T-cell (primary cell): ENCODE data around the gene ESR1. TPM values are rescaled to one million over a fixed set of nuclear protein-coding genes. Genes with fewer than 3 reads are reported as not detected.
"Not testable (repeated sequence)": the region's sequence is repeated elsewhere in the genome, so short reads cannot be mapped to it uniquely, and the experiment has no call there.

Experiments
- ATAC-seq, 4 experiments: fragments of 200-7000 bp in 3 of 4; fragments of 150-1000 bp in 1 of 4; cut with Tn5 transposase; replicated peaks in 1 of 4; 1 replicate in 3 of 4; 2 replicates in 1 of 4; pipeline ENCODE4 v1.10.0; 2021; ENCODE audit warnings: moderate library complexity in 3 of 4, mild to moderate bottlenecking in 2 of 4, moderate number of reproducible peaks in 1 of 4
- CTCF ChIA-PET, 2 donors: fragments of 300-600 bp; sonication (Branson Sonifier 250); formaldehyde crosslinking; loops; one replicate each; lab custom pipeline; 2022; ENCODE audit warnings: antibody characterized with exemption in 2 of 2; lab: Charles Lee
- POLR2A ChIA-PET, 2 donors: fragments of 300-600 bp; sonication (Branson Sonifier 250); formaldehyde crosslinking; loops; one replicate each; lab custom pipeline; 2022; ENCODE audit warnings: antibody characterized with exemption in 2 of 2; lab: Charles Lee
- DNase-seq, 35 experiments: peaks; one replicate each; pipeline versions ENCODE4 v3.0.0 to v3.0.0-alpha.2; 2013 to 2023
- H3K27ac ChIP-seq: one replicate; pipeline ENCODE4 v1.5.1; 2013; ENCODE audit warnings: low read length
- H3K27me3 ChIP-seq, 2 experiments: replicated peaks in 1 of 2; 1 replicate in 1 of 2; 2 replicates in 1 of 2; pipeline versions ENCODE4 v1.6.1 to v1.7.0; 2013; ENCODE audit warnings: low read length in 1 of 2, mixed read lengths in 1 of 2; ENCODE audit not compliant: control insufficient read depth in 2 of 2, insufficient read depth in 2 of 2; ENCODE audit errors: extremely low read depth in 1 of 2
- H3K36me3 ChIP-seq, 2 donors: 1 replicate in 1 of 2; 2 replicates in 1 of 2; pipeline versions ENCODE4 v1.6.1 to v1.7.0; 2013; ENCODE audit warnings: low read length in 1 of 2; ENCODE audit not compliant: control insufficient read depth in 2 of 2, insufficient read depth in 1 of 2; ENCODE audit errors: extremely low read depth in 1 of 2
- H3K4me1 ChIP-seq, 2 experiments: 1 replicate in 1 of 2; 2 replicates in 1 of 2; pipeline versions ENCODE4 v1.6.1 to v1.7.0; 2013; ENCODE audit warnings: low read length in 2 of 2, mixed read lengths in 1 of 2; ENCODE audit not compliant: insufficient read depth in 2 of 2, control insufficient read depth in 1 of 2; ENCODE audit errors: extremely low read depth in 1 of 2
- H3K4me3 ChIP-seq, 2 donors: 1 replicate in 1 of 2; 2 replicates in 1 of 2; pipeline versions ENCODE4 v1.5.1 to v1.7.0; 2013; ENCODE audit warnings: mild to moderate bottlenecking in 2 of 2, low read length in 1 of 2, moderate library complexity in 1 of 2; ENCODE audit not compliant: control insufficient read depth in 1 of 2; ENCODE audit errors: extremely low read depth in 1 of 2
- H3K9me3 ChIP-seq: 2 replicates; pipeline ENCODE4 v1.7.0; 2013
- H3K27ac Mint-ChIP-seq, 2 donors: one replicate each; pipeline ENCODE4 v1.8.0; 2020 to 2021; ENCODE audit warnings: mild to moderate bottlenecking in 2 of 2, mixed read lengths in 2 of 2
- H3K27me3 Mint-ChIP-seq, 2 donors: one replicate each; pipeline ENCODE4 v1.8.0; 2021 to 2022; ENCODE audit warnings: mixed read lengths in 2 of 2
- H3K36me3 Mint-ChIP-seq: one replicate; pipeline ENCODE4 v1.8.0; 2021; ENCODE audit warnings: mixed read lengths
- H3K4me1 Mint-ChIP-seq, 3 donors: one replicate each; pipeline ENCODE4 v1.8.0; 2020 to 2022; ENCODE audit warnings: mixed read lengths in 3 of 3, mild to moderate bottlenecking in 1 of 3
- H3K4me3 Mint-ChIP-seq, 3 donors: one replicate each; pipeline ENCODE4 v1.8.0; 2020 to 2022; ENCODE audit warnings: mild to moderate bottlenecking in 3 of 3, mixed read lengths in 3 of 3, moderate library complexity in 3 of 3
- H3K9me3 Mint-ChIP-seq, 3 donors: one replicate each; pipeline ENCODE4 v1.8.0; 2020 to 2022; ENCODE audit warnings: mixed read lengths in 3 of 3
- WGBS: methylation state at CpG from one replicate; pipeline ENCODE4 v1.1.5; 2013; ENCODE audit warnings: missing lambda C conversion rate; ENCODE audit not compliant: insufficient coverage; 5-methylcytosine and 5-hydroxymethylcytosine counted together
- total RNA-seq, 35 experiments: library from RNA in 6 of 35; stranded (reverse) in 6 of 35; fragments of 120-200 nt in 1 of 35; gene quantifications; one replicate each; pipeline versions ENCODE4 v1.2.1 to v1.2.4 and lab custom pipeline; 2013 to 2026

Gene ESR1
- total RNA-seq, 5 donors from 2014 or later (not counting 1 experiment from before 2014, with no cell fraction given) = 1.5 to 7.3 (median 5.8) TPM

DNA sequence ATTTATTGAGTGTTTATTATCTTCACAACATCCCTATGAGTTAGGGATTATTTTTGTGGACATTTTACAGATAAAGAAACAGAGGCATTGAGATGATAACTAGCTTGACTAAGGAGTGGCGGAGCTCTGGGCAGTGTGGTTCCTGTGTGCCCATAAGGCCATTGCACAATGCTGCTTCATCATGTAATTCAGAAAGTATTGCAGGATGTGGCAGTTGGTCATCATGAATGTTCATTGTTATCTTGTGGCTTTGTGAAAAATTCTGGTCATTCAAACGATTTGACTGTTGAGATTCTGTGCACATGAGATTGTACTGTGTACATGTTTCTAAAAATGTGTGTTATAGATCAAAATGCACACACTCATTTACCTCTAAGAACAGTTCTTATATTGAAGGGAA lies 150.8 kb downstream of the ESR1 start:
- H3K27ac ChIP-seq = no peak overlapping the region
- H3K9me3 ChIP-seq = peaks cover 3% of the 10 kb centered on the region
- ChIA-PET POLR2A (no interaction called here), CTCF (no interaction called here)
- peaks cover 0 to 5% of the 10 kb centered on the region in 2 experiments for H3K4me1 ChIP-seq
- Mint-ChIP-seq H3K4me3 (no peak overlapping the region), H3K4me1 (peaks cover 9 to 22% (median 12%) of the 10 kb centered on the region in 3 donors), H3K9me3 (peaks cover 3 to 6% (median 5%) of the 10 kb centered on the region in 3 donors), H3K27me3 (peaks cover 3 to 4% of the 10 kb centered on the region in 2 donors), H3K27ac (no peak overlapping the region), H3K36me3 (no peaks in the 10 kb centered on the region)
- DNase-seq (no peak), ATAC-seq (no peak)
- no peak overlapping the region for H3K4me3 ChIP-seq
- no peaks in the 10 kb centered on the region for H3K36me3 ChIP-seq
- WGBS = 90% methylated on average over 1 of the region's 2 CpGs
- H3K27me3 ChIP-seq = no peaks in the 10 kb centered on the region

DNA sequence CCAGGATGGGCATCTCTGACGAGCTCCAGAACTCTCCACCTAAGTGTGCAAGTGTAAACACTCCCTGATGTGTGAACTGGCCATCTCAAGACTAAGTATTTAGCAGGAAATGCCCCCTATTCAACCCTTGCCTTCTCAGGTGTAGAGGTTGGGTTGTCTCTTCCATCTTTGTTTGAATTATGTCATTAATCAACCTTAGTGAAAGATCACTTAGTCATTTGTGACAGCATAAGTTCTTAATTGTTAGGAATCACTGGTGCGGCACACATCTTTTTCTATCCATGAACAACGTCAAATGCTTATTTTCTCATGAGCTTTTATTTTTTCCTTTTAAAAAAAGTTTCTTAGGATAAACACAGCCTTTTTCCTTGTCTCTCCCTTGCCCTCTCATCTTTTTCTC lies 151.6 kb downstream of the ESR1 start:
- H3K9me3 Mint-ChIP-seq = peaks cover 3 to 6% (median 5%) of the 10 kb centered on the region in 3 donors
- no peaks in the 10 kb centered on the region for H3K27me3 ChIP-seq
- no peak for ATAC-seq
- no peak for DNase-seq
- H3K27me3 Mint-ChIP-seq = peaks cover 3 to 4% of the 10 kb centered on the region in 2 donors
- no peaks in the 10 kb centered on the region for H3K36me3 Mint-ChIP-seq
- H3K36me3 ChIP-seq = no peaks in the 10 kb centered on the region
- WGBS = 95% methylated on average over 2 of the region's 3 CpGs
- H3K9me3 ChIP-seq = no peaks in the 10 kb centered on the region
- ChIA-PET POLR2A (interaction anchor here in 1 of 2 donors (0.6 kb wide), 1 partner anchor 10 kb away, joined by 3 read pairs; no protein-coding TSS in a partner anchor), CTCF (no interaction called here)
- H3K4me3 ChIP-seq = no peak overlapping the region
- peaks cover 11 to 25% (median 12%) of the 10 kb centered on the region in 3 donors for H3K4me1 Mint-ChIP-seq
- H3K27ac Mint-ChIP-seq = no peak overlapping the region
- H3K4me1 ChIP-seq = peaks cover 0 to 5% of the 10 kb centered on the region in 2 experiments
- no peak overlapping the region for H3K4me3 Mint-ChIP-seq
- H3K27ac ChIP-seq = no peak overlapping the region

DNA sequence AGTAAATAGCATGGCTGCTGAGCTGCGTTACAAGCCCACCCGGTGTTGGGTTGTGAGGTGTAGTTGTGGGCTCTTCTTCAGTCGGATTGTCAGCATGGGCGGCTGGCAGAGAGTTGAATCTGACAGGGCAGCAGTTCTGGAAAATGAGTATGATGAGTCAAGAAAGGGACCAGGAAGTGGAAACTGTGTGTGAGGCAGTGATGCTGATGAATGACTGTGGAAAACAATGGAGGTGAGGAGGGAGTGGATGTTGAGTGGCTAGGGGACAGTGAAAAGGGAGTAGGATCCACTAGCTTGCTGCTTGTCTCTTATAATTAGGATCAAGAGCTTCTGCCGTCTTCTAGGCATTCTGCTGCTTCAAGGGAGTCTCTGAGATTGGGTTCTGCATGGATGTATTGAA lies 154.3 kb downstream of the ESR1 start:
- no peaks in the 10 kb centered on the region for H3K27me3 ChIP-seq
- H3K27ac ChIP-seq = no peak overlapping the region
- 81% methylated on average over 4 of the region's 5 CpGs for WGBS
- ATAC-seq (no peak), DNase-seq (no peak)
- ChIA-PET POLR2A (no interaction called here), CTCF (no interaction called here)
- Mint-ChIP-seq H3K4me1 (peaks cover 11 to 25% (median 12%) of the 10 kb centered on the region in 3 donors), H3K9me3 (peaks cover 3 to 6% (median 5%) of the 10 kb centered on the region in 3 donors), H3K27ac (no peak overlapping the region), H3K27me3 (peaks cover 4 to 9% of the 10 kb centered on the region in 2 donors), H3K36me3 (no peaks in the 10 kb centered on the region), H3K4me3 (no peak overlapping the region)
- H3K4me1 ChIP-seq = peaks cover 0 to 5% of the 10 kb centered on the region in 2 experiments
- no peak overlapping the region for H3K4me3 ChIP-seq
- H3K36me3 ChIP-seq = no peaks in the 10 kb centered on the region
- H3K9me3 ChIP-seq = no peaks in the 10 kb centered on the region

DNA sequence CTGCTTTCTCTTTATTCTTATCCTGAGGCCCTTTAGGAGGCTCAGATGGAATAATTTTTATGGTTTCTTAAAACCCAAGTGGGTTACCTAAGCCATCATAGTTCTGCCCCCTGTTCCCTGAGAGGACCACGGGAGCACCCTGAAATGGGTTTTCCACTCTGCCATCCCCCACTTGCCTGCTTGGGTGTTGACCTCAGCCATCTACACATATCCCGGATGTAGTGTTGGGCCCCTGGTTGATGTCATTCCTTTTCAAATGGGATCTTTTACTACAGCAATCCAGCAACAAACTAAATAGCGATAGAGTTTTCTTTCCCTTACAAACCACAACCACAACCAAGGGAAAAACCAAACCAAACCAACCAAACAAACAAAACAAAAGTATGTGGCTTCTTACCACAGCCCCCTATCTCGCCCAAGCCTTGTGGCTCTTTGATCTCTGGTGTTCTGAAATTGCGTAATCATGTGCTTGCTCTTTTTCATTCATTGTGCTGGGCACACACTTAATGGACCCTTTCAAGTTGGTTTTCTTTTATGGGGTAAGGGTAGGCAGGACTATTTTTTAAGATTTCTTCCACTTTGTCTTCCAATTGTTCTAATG lies 154.9 kb downstream of the ESR1 start:
- no peaks in the 10 kb centered on the region for H3K36me3 ChIP-seq
- POLR2A ChIA-PET = no interaction called here
- H3K36me3 Mint-ChIP-seq = peaks cover 2% of the 10 kb centered on the region
- peaks cover 3 to 6% (median 5%) of the 10 kb centered on the region in 3 donors for H3K9me3 Mint-ChIP-seq
- DNase-seq (peak in 1 of 35 experiments; percentile 27), ATAC-seq (peak in 1 of 4 experiments; percentile 36)
- no peaks in the 10 kb centered on the region for H3K9me3 ChIP-seq
- H3K4me3 ChIP-seq = no peak overlapping the region
- H3K27me3 Mint-ChIP-seq = peaks cover 8 to 14% of the 10 kb centered on the region in 2 donors
- peaks cover 0 to 5% of the 10 kb centered on the region in 2 experiments for H3K4me1 ChIP-seq
- CTCF ChIA-PET = no interaction called here
- no peak overlapping the region for H3K27ac Mint-ChIP-seq
- no peak overlapping the region for H3K27ac ChIP-seq
- H3K27me3 ChIP-seq = no peaks in the 10 kb centered on the region
- H3K4me1 Mint-ChIP-seq = peaks cover 11 to 25% (median 12%) of the 10 kb centered on the region in 3 donors
- H3K4me3 Mint-ChIP-seq = no peak overlapping the region
- WGBS = 16% methylated on average over 3 of the region's 5 CpGs

DNA sequence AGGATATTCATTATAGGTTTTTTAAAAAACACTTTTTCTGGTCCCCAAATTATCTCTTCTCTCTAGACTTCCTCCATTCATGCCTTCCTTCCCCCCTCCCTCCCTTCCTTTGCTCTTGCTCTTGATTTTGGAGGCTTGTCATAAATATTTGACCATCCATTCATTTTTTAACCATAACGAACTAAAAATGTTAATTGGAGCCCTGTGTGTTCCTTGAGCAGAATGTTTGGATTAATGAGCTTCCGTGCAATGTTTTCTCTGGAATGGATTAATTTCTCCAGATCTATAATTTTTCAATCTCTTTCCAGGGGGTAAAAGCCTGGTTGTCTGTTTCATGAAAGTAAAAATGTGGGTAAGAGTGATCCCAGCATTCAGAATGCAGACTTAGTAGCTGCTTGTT lies 155.5 kb downstream of the ESR1 start:
- Histone ChIP-seq H3K4me1 (peaks cover 0 to 5% of the 10 kb centered on the region in 2 experiments), H3K36me3 (no peaks in the 10 kb centered on the region), H3K27me3 (no peaks in the 10 kb centered on the region), H3K27ac (no peak overlapping the region), H3K9me3 (no peaks in the 10 kb centered on the region), H3K4me3 (no peak overlapping the region)
- Mint-ChIP-seq H3K4me1 (peaks cover 11 to 25% (median 12%) of the 10 kb centered on the region in 3 donors), H3K36me3 (peaks cover 8% of the 10 kb centered on the region), H3K27me3 (peaks cover 9 to 15% of the 10 kb centered on the region in 2 donors), H3K4me3 (no peak overlapping the region), H3K9me3 (peaks cover 3 to 6% (median 5%) of the 10 kb centered on the region in 3 donors), H3K27ac (no peak overlapping the region)
- ATAC-seq (no peak), DNase-seq (no peak)
- ChIA-PET POLR2A (interaction anchor here in 1 of 2 donors (0.7 kb wide), 1 partner anchor 188 kb away, joined by 3 read pairs; no protein-coding TSS in a partner anchor), CTCF (no interaction called here)
- no CpG with 5 or more reads among the region's 2 CpGs for WGBS

DNA sequence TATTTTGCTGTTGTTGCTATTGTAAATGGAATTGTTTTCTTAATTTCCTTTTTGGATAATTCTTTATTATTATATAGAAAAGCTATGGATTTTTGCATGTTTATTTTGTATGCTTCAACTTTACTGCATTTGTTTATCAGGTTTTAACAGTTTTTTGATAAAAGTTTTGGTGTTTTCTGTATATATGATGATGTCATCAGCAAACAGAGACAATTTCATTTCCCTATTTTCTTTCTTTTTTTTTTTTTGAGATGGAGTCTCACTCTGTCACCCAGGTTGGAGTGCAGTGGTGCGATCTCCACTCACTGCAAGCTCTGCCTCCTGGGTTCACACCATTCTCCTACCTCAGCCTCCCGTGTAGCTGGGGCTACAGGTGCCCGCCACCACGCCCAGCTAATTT lies 156.9 kb downstream of the ESR1 start:
- H3K4me1 ChIP-seq, CTCF ChIA-PET, H3K27ac ChIP-seq, H3K27ac Mint-ChIP-seq, H3K9me3 Mint-ChIP-seq, H3K4me3 ChIP-seq, H3K27me3 ChIP-seq, ATAC-seq, H3K36me3 ChIP-seq, H3K9me3 ChIP-seq, H3K4me3 Mint-ChIP-seq, DNase-seq: not testable (repeated sequence)
- peaks cover 18% of the 10 kb centered on the region for H3K36me3 Mint-ChIP-seq
- 100% methylated on average over 4 of the region's 4 CpGs for WGBS
- peaks cover 11 to 25% (median 12%) of the 10 kb centered on the region in 3 donors for H3K4me1 Mint-ChIP-seq
- H3K27me3 Mint-ChIP-seq = peaks cover 9 to 15% of the 10 kb centered on the region in 2 donors
- POLR2A ChIA-PET = interaction anchor here in 1 of 2 donors (0.6 kb wide), 1 partner anchor 11 kb away, joined by 3 read pairs; no protein-coding TSS in a partner anchor
